MM.1S (cell line): ENCODE measurements around the gene SLC25A24.

Experiments
- CTCF ChIP-seq: fragments of 300-600 bp; sonication (generic); IDR thresholded peaks from 2 replicates; pipeline ENCODE4 v1.5.1; 2016; ENCODE audit warnings: antibody characterized with exemption, low read length, mixed read lengths
- EZH2 ChIP-seq: fragments of 300-600 bp; sonication (generic); optimal IDR thresholded peaks from 2 replicates; pipeline ENCODE3; 2017; ENCODE audit warnings: low read depth, mild to moderate bottlenecking, antibody characterized with exemption, low read length, mixed read lengths
- EZH2phosphoT487 ChIP-seq: fragments of 300-600 bp; sonication (generic); IDR thresholded peaks from 2 replicates; pipeline ENCODE4 v1.6.1; 2018; ENCODE audit warnings: antibody characterized with exemption, low read length

GRCh38 chr1:108141621-108142020 lies 58.5 kb downstream of the SLC25A24 start:
- TF ChIP-seq CTCF = no peak
- no peak for TF ChIP-seq EZH2phosphoT487
- TF ChIP-seq EZH2 = no peak
